ENCODE data around the gene ESYT2. TPM values are rescaled to one million over a fixed set of nuclear protein-coding genes. Genes with fewer than 3 reads are reported as not detected.

Gene ESYT2
- total and polyA plus RNA-seq, 4 donors: 4.9 to 31.7 (median 17.2) TPM

DNA sequence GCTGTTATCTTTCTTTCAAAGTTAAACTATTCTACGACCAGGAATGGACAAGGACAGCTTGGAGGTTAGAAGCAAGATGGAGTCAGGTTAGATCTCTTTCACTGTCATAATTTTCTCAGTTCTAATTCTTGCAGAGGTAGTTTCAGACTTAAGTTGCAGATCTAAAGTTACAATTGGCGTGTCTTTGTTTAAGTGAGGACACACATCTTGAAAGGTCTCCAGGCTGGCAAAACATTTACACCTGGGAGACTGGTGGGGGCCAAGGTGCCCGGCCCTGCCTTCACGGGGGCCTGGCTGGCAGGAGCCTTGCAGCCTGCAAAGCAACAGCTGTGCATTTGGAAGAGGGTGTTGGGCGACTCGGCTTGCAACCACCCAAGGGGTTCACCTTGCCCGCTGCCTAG is 25.4 kb upstream of the ESYT2 start:
- peaks cover 0 to 10% (median 8%) of the 10 kb centered on the region in 4 donors for H3K4me1 ChIP-seq (ENCODE audit: control insufficient read depth in 4 of 4, insufficient read depth in 4 of 4, low read length in 3 of 4)
- DNase-seq (ENCODE audit: low spot score): no peak
- no peaks in the 10 kb centered on the region for H3K36me3 ChIP-seq (ENCODE audit: control insufficient read depth in 4 of 4, insufficient read depth in 3 of 4, low read depth in 1 of 4, low read length in 3 of 4)
- H3K9ac ChIP-seq (ENCODE audit: low read depth in 1 of 2, low read length in 2 of 2): no peak overlapping the region
- H3K27me3 ChIP-seq (ENCODE audit: control insufficient read depth in 4 of 4, insufficient read depth in 4 of 4, low read length in 3 of 4): no peaks in the 10 kb centered on the region
- TF ChIP-seq RAD21 (IDR thresholded peaks at IDR 0.05) (no peak), ATF3 (IDR thresholded peaks at IDR 0.05) (no peak), TAF1 (conservative IDR thresholded peaks at IDR 0.05) (no peak), YY1 (IDR thresholded peaks at IDR 0.05) (no peak), SP1 (IDR thresholded peaks at IDR 0.05) (no peak), JUND (IDR thresholded peaks at IDR 0.05) (no peak), FOXA1 (IDR thresholded peaks at IDR 0.05) (no peak), EGR1 (IDR thresholded peaks at IDR 0.05; ENCODE audit: low read depth in 2 of 2) (no peak), CTCF (IDR thresholded peaks at IDR 0.05; ENCODE audit: low read depth, low read length, missing input control) (no peak), NR2F2 (IDR thresholded peaks at IDR 0.05) (no peak), RXRA (IDR thresholded peaks at IDR 0.05) (no peak), HNF4G (IDR thresholded peaks at IDR 0.05) (no peak), HNF4A (conservative IDR thresholded peaks at IDR 0.05) (no peak), REST (IDR thresholded peaks at IDR 0.05) (no peak)
- TF ChIP-seq, protein P1, sequence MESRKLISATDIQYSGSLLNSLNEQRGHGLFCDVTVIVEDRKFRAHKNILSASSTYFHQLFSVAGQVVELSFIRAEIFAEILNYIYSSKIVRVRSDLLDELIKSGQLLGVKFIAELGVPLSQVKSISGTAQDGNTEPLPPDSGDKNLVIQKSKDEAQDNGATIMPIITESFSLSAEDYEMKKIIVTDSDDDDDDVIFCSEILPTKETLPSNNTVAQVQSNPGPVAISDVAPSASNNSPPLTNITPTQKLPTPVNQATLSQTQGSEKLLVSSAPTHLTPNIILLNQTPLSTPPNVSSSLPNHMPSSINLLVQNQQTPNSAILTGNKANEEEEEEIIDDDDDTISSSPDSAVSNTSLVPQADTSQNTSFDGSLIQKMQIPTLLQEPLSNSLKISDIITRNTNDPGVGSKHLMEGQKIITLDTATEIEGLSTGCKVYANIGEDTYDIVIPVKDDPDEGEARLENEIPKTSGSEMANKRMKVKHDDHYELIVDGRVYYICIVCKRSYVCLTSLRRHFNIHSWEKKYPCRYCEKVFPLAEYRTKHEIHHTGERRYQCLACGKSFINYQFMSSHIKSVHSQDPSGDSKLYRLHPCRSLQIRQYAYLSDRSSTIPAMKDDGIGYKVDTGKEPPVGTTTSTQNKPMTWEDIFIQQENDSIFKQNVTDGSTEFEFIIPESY (IDR thresholded peaks at IDR 0.05): no peak
- no peaks in the 10 kb centered on the region for H3K9me3 ChIP-seq (ENCODE audit: control insufficient read depth in 4 of 4, low read length in 3 of 4)
- H3K27ac ChIP-seq (ENCODE audit: low read depth in 1 of 2, low read length in 2 of 2): no peak overlapping the region
- H3K4me3 ChIP-seq (ENCODE audit: low read depth in 1 of 3, low read length in 3 of 3): no peak overlapping the region
- 89% methylated on average over 7 of the region's 7 CpGs for WGBS

- 77% methylated on average over 5 of the region's 5 CpGs for WGBS
- no peak for TF ChIP-seq REST (IDR thresholded peaks at IDR 0.05)
- TF ChIP-seq TAF1 (conservative IDR thresholded peaks at IDR 0.05): no peak
- TF ChIP-seq EGR1 (IDR thresholded peaks at IDR 0.05; ENCODE audit: low read depth in 2 of 2): no peak
- TF ChIP-seq, protein P1 (IDR thresholded peaks at IDR 0.05): no peak
- TF ChIP-seq YY1 (IDR thresholded peaks at IDR 0.05): no peak
- TF ChIP-seq, protein P2, sequence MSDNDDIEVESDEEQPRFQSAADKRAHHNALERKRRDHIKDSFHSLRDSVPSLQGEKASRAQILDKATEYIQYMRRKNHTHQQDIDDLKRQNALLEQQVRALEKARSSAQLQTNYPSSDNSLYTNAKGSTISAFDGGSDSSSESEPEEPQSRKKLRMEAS (IDR thresholded peaks at IDR 0.05): no peak
- TF ChIP-seq NR2F2 (IDR thresholded peaks at IDR 0.05): no peak
- no peak for TF ChIP-seq ATF3 (IDR thresholded peaks at IDR 0.05)
- TF ChIP-seq HNF4G (IDR thresholded peaks at IDR 0.05): no peak
- no peak for TF ChIP-seq FOXA1 (IDR thresholded peaks at IDR 0.05)
- TF ChIP-seq FOXA2 (IDR thresholded peaks at IDR 0.05): no peak
- Histone ChIP-seq H3K4me3 (ENCODE audit: low read depth in 1 of 3, low read length in 3 of 3) (no peak overlapping the region), H3K36me3 (ENCODE audit: control insufficient read depth in 4 of 4, insufficient read depth in 3 of 4, low read depth in 1 of 4, low read length in 3 of 4) (no peaks in the 10 kb centered on the region), H3K9ac (ENCODE audit: low read depth in 1 of 2, low read length in 2 of 2) (no peak overlapping the region), H3K9me3 (ENCODE audit: control insufficient read depth in 4 of 4, low read length in 3 of 4) (no peaks in the 10 kb centered on the region), H3K4me1 (ENCODE audit: control insufficient read depth in 4 of 4, insufficient read depth in 4 of 4, low read length in 3 of 4) (peaks cover 0 to 1% (median 0%) of the 10 kb centered on the region in 4 donors), H3K27me3 (ENCODE audit: control insufficient read depth in 4 of 4, insufficient read depth in 4 of 4, low read length in 3 of 4) (no peaks in the 10 kb centered on the region), H3K27ac (ENCODE audit: low read depth in 1 of 2, low read length in 2 of 2) (no peak overlapping the region)
- DNase-seq (ENCODE audit: low spot score): no peak
These were observed 21.3 kb upstream of the ESYT2 start for GRCh38 chr7:158850545-158851102.
